ENCODE data around the gene RBM17. TPM values are rescaled to one million over a fixed set of nuclear protein-coding genes. Genes with fewer than 3 reads are reported as not detected.
"Not testable (repeated sequence)": the region's sequence is repeated elsewhere in the genome, so short reads cannot be mapped to it uniquely, and the experiment has no call there.

RBM17 gene, protein sequence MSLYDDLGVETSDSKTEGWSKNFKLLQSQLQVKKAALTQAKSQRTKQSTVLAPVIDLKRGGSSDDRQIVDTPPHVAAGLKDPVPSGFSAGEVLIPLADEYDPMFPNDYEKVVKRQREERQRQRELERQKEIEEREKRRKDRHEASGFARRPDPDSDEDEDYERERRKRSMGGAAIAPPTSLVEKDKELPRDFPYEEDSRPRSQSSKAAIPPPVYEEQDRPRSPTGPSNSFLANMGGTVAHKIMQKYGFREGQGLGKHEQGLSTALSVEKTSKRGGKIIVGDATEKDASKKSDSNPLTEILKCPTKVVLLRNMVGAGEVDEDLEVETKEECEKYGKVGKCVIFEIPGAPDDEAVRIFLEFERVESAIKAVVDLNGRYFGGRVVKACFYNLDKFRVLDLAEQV
- polyA plus RNA-seq (2012; ENCODE audit: low read depth, missing spikeins) = 90.1 TPM

DNA sequence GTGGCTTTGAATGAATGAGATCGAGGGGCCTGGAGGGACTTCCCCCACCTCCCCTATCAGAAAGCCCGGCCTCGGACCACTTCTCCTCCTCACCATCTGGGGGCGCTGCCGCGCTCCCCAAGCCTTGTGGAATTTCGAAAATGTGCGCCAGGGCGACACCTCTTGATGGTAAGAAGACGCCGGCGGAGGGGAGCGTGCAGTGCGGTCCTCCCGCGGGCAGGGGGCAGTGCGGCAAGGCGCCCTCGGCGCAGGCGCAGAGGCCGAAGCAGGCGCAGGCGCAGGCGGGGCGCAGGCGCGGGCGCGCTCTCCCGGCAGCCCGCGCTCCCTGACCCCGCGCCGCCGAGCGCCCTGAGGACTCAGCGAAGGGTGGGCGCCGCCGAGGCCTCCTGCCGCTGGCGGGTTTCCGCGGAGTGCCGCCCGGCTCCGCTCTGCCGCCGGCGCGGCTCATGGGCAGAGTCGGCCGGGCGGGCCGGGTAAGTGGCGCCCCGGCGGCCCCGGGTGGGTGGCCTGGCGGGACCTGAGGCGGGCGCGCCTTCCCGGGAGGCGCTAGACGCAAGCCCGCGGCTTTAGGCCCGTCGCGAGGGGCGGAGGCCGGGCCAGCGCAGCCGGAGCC lies at the start of gene RBM17:
RBM17 (plus strand) TSS at position 314 of the 613 bp plus-strand sequence. CDS start 8,032 bp downstream, outside the sequence.
- FAIRE-seq (peak; percentile 99), DNase-seq (ENCODE audit: insufficient read length, low spot score) (peak; percentile 85)
- TF ChIP-seq PAX5 (IDR thresholded peaks at IDR 0.05; ENCODE audit: insufficient read depth, low read length, severe bottlenecking) (peak; percentile 76), POLR2A (IDR thresholded peaks at IDR 0.05; ENCODE audit: low read depth, low read length) (peak; percentile 43; the same call in 1 of the 2 replicates), SPI1 (IDR thresholded peaks at IDR 0.05; ENCODE audit: low read depth, low read length) (no peak), POU2F2 (IDR thresholded peaks at IDR 0.05; ENCODE audit: low read depth, low read length) (peak; percentile 47), TAF1 (IDR thresholded peaks at IDR 0.05; ENCODE audit: low read depth, low read length) (peak; percentile 35; the same call in 1 of the 2 replicates), POLR2AphosphoS5 (IDR thresholded peaks at IDR 0.05; ENCODE audit: low read depth, low read length) (peak; percentile 48; the same call in 1 of the 2 replicates)

DNA sequence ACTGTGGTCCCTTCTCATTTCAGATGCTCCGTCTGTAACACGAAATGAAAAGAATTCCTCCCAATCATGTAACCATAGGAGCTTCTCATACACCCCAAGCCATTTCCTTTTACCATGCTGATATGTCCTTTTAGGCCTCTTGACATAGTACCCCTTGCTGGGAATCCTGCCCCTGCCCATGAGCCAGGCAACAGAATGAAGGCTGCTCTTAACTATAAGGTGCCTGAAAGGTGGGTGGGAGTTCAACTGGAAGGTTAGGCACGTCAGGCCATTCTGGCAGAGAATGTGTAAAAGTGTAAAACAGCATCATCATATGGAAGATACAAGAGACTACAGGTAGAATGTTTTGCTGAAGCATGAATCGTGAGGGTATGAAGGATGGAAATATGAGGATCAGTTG lies 49.1 kb upstream of the RBM17 start:
- FAIRE-seq (no peak), DNase-seq (ENCODE audit: insufficient read length, low spot score) (no peak)
- TF ChIP-seq POU2F2 (IDR thresholded peaks at IDR 0.05; ENCODE audit: low read depth, low read length) = no peak
- TF ChIP-seq POLR2A (IDR thresholded peaks at IDR 0.05; ENCODE audit: low read depth, low read length) = no peak
- no peak for TF ChIP-seq PAX5 (IDR thresholded peaks at IDR 0.05; ENCODE audit: insufficient read depth, low read length, severe bottlenecking)
- TF ChIP-seq POLR2AphosphoS5 (IDR thresholded peaks at IDR 0.05; ENCODE audit: low read depth, low read length) = no peak
- TF ChIP-seq TAF1 (IDR thresholded peaks at IDR 0.05; ENCODE audit: low read depth, low read length) = no peak
- no peak for TF ChIP-seq SPI1 (IDR thresholded peaks at IDR 0.05; ENCODE audit: low read depth, low read length)

DNA sequence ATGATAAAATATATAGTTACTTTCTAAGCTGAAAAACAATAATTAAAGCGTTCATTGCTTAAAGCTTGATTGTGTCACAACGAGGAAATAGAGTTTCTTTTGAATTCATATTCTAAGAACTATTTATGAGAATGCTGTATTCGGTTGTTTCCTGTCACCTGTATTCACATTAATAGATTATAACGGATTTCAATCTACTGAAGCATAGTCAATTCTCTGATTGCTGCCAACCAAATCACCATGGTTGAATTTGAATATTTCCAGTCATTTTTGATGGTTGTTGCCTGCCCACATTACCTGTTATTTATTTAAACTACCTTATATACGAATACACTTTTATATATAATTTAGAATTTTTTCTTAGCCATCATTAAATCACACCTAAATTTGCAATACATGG lies 48.6 kb upstream of the RBM17 start:
- TF ChIP-seq PAX5 (IDR thresholded peaks at IDR 0.05; ENCODE audit: insufficient read depth, low read length, severe bottlenecking) (no peak), POU2F2 (IDR thresholded peaks at IDR 0.05; ENCODE audit: low read depth, low read length) (no peak), TAF1 (IDR thresholded peaks at IDR 0.05; ENCODE audit: low read depth, low read length) (no peak), POLR2A (IDR thresholded peaks at IDR 0.05; ENCODE audit: low read depth, low read length) (no peak), SPI1 (IDR thresholded peaks at IDR 0.05; ENCODE audit: low read depth, low read length) (no peak), POLR2AphosphoS5 (IDR thresholded peaks at IDR 0.05; ENCODE audit: low read depth, low read length) (no peak)
- DNase-seq (ENCODE audit: insufficient read length, low spot score) (no peak), FAIRE-seq (no peak)

DNA sequence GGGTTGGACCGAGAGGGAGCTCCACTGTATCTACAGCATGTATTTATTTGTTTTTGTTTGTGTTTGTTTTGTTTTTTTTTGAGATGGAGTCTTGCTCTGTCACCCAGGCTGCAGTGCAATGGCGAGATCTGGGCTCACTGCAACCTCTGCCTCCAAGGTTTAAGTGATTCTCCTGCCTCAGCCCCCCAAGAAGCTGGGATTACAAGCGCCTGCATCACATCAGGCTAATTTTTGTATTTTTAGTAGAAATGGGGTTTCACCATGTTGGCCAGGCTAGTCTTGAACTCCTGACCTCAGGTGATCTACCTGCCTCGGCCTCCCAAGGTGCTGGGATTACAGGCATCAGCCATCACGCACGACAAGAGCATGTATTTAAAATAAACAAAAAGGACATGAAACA lies 45.5 kb upstream of the RBM17 start:
- not testable (repeated sequence) for DNase-seq (ENCODE audit: insufficient read length, low spot score); FAIRE-seq

DNA sequence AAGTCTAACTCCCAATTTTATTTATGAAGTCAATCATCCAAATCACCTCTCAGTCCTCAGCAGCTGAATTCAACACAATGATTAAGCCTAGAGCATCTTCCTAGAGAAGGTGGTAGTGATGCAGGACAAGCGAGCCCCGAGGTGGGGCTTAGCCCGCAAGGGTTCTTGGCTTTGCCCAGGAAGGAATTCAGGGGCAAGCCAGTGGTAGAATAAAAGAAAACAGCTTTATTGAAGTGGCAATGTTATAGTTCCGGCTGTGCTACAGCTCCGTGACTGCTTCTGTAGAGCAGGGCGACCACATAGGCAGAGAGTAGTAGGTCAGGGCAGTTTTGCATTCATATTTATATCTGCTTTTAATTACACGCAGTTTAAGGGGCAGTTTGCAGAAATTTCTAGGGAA lies 44.8 kb upstream of the RBM17 start:
- FAIRE-seq (peak; percentile 84), DNase-seq (ENCODE audit: insufficient read length, low spot score) (no peak)
- TF ChIP-seq TAF1 (IDR thresholded peaks at IDR 0.05; ENCODE audit: low read depth, low read length) (no peak), SPI1 (IDR thresholded peaks at IDR 0.05; ENCODE audit: low read depth, low read length) (no peak), POU2F2 (IDR thresholded peaks at IDR 0.05; ENCODE audit: low read depth, low read length) (no peak), POLR2A (IDR thresholded peaks at IDR 0.05; ENCODE audit: low read depth, low read length) (no peak), PAX5 (IDR thresholded peaks at IDR 0.05; ENCODE audit: insufficient read depth, low read length, severe bottlenecking) (no peak), POLR2AphosphoS5 (IDR thresholded peaks at IDR 0.05; ENCODE audit: low read depth, low read length) (no peak)

DNA sequence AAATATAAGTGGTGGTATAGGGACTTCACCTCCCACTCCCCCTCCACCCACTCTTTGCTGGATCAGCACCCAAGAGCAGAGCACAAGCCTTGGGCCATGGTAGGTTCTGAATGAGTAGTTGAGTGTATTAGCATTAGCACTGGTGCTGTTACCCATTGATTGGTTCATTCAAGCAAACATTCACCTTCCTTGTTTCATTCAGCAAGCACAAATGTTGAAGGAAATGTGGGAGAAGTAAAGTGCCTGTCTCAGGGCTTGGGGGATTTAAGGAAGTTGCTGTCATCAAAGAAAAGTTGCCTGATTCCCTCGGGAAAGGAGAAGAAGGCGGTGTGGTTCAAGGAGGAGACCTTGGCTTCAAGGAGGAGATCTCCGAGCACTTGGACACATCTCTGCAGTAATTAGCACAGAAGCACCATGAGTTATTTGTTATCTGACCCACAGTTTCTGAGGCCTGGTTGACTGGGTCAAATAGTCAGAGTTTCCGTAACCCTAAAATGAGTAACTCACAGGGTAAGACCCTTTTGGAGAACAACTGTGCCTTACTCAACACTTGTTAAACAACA lies 44.0 kb upstream of the RBM17 start:
- DNase-seq (ENCODE audit: insufficient read length, low spot score) (no peak), FAIRE-seq (peak; percentile 88)
- TF ChIP-seq PAX5 (IDR thresholded peaks at IDR 0.05; ENCODE audit: insufficient read depth, low read length, severe bottlenecking) (no peak), TAF1 (IDR thresholded peaks at IDR 0.05; ENCODE audit: low read depth, low read length) (no peak), POLR2AphosphoS5 (IDR thresholded peaks at IDR 0.05; ENCODE audit: low read depth, low read length) (no peak), POU2F2 (IDR thresholded peaks at IDR 0.05; ENCODE audit: low read depth, low read length) (no peak), SPI1 (IDR thresholded peaks at IDR 0.05; ENCODE audit: low read depth, low read length) (no peak), POLR2A (IDR thresholded peaks at IDR 0.05; ENCODE audit: low read depth, low read length) (no peak)

DNA sequence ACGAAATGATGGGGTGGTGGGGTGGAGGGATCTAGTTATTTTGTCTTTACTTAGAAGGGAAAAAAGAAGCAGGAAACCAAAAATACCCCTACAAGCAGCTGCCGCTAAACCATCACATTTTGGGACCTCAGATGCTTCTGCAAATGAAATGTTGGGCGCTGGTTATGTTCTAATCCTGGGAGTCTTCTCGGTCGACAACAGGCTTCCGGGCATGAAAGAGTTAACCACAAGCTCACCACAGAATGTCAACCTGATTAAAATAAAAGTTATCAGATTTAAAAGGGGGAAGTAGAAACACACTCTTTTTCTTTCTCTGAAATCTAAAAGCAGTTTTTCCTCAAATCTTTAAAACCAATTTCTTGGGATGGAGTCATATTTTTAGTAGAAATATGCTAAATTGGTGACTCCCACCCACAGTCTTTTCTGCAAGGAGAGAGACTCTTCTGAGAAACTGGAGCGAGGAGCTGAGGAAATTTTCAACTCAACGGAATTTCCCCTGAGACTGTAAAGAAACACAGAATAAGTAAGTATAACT lies 43.5 kb upstream of the RBM17 start:
- FAIRE-seq = no peak
- no peak for TF ChIP-seq POLR2AphosphoS5 (IDR thresholded peaks at IDR 0.05; ENCODE audit: low read depth, low read length)
- no peak for TF ChIP-seq POU2F2 (IDR thresholded peaks at IDR 0.05; ENCODE audit: low read depth, low read length)
- TF ChIP-seq POLR2A (IDR thresholded peaks at IDR 0.05; ENCODE audit: low read depth, low read length) = no peak
- no peak for TF ChIP-seq TAF1 (IDR thresholded peaks at IDR 0.05; ENCODE audit: low read depth, low read length)
- TF ChIP-seq SPI1 (IDR thresholded peaks at IDR 0.05; ENCODE audit: low read depth, low read length) = no peak
- no peak for TF ChIP-seq PAX5 (IDR thresholded peaks at IDR 0.05; ENCODE audit: insufficient read depth, low read length, severe bottlenecking)

DNA sequence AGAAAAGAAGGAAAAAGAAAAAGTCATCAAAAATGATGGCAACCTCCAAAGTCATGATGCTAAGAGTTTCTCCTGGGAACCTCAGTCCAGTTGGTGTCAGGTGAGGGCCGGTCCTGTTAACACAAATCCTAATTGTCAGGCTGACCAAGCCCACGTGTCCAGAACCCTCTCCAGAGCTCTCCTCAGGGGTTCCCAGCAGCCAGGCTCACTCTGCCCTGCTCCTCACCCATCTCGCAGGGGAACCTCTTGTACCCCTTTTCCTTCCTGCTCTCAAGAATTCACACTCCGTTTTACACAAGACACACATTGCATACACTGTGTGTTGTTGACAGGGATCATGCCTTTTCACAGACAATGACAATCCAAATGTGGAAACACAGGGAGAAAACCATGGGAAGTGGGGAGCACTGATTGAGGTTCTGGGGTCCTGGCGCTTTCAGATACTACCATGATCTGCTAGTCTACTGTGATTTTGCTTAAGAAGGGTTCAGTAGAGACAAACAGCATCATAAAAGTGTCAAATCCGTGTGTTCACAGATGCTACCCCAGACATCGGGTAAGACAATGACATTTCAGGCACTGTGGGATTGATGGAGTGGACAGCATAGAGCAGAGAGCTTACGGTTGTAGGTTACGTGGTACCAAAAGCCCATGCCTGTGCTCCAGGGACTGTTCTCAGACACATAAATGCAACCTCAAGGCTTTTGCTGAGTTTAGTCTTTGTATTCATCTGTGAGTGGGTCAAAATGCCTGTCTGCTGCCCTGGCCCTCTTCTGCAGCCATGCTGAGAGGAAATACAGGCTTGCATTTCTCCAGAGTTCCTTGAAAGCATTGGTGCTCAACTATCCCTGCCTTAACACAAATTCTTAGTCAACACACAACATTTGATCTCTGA lies 42.7 kb upstream of the RBM17 start:
- TF ChIP-seq TAF1 (IDR thresholded peaks at IDR 0.05; ENCODE audit: low read depth, low read length) (no peak), POLR2AphosphoS5 (IDR thresholded peaks at IDR 0.05; ENCODE audit: low read depth, low read length) (no peak), POU2F2 (IDR thresholded peaks at IDR 0.05; ENCODE audit: low read depth, low read length) (no peak), PAX5 (IDR thresholded peaks at IDR 0.05; ENCODE audit: insufficient read depth, low read length, severe bottlenecking) (no peak), POLR2A (IDR thresholded peaks at IDR 0.05; ENCODE audit: low read depth, low read length) (no peak), SPI1 (IDR thresholded peaks at IDR 0.05; ENCODE audit: low read depth, low read length) (no peak)
- FAIRE-seq = peak; percentile 77
- DNase-seq (ENCODE audit: insufficient read length, low spot score) = no peak

More for the DNA sequence above, 43.5 kb upstream of the RBM17 start:
- no peak for DNase-seq (ENCODE audit: insufficient read length, low spot score)

Measured in GM12891 (cell line).